ENCODE measurements around the gene SYNJ2.
A peak's percentile ranks its signal among the peaks of the same experiment; 100 is the strongest.

SYNJ2 gene

DNA sequence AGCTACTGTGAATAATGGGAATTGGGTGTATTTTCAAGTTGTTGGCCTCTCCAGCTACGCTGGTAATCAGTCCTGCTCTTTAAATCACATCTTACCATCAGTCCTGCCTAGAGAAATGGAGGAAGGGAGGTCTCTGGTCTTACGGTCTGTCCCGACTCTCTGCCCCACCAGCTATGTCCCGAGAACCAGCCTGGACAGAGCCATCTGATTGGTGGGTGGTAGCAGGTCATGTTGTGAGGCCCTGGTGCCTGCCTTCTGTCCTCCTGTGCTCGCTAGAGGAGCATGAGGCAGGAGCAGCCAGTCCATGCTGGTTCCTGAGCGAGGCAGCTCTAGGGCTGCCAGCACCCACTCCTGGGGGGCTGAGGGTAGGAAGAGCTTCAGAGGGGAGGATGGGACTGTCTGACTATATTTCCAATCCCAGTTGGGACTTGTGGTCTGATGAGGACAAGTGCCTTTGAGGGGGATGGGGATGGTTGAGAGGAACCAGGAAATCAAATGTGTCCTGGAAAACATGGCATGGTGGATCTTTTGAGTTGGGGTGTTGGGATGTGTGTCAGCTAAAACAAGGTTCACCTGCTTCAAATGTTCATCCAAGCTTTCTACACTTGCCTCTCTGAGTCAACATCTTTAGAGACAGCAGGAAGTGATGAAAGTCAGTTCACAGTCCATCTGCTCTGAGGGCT, 33.0 kb downstream of the SYNJ2 start:
- DNase-seq (ENCODE audit: low spot score), result no peak

DNA sequence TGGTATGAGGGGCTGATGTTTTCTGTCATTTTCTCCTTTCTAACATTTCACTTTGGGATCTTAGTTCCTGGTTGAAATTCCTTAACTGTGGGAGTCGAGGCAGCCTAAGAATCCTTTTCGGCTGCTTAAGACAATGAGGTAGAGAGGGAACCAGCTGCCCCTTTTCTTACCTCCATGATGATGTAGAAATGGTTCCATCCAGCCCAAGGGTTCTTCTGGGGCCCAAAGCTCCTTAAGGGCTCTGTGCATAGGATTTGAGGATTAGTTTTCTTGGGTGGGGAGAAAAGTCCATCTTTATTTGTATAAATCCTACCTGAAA, 33.5 kb downstream of the SYNJ2 start:
- DNase-seq (ENCODE audit: low spot score), result no peak

DNA sequence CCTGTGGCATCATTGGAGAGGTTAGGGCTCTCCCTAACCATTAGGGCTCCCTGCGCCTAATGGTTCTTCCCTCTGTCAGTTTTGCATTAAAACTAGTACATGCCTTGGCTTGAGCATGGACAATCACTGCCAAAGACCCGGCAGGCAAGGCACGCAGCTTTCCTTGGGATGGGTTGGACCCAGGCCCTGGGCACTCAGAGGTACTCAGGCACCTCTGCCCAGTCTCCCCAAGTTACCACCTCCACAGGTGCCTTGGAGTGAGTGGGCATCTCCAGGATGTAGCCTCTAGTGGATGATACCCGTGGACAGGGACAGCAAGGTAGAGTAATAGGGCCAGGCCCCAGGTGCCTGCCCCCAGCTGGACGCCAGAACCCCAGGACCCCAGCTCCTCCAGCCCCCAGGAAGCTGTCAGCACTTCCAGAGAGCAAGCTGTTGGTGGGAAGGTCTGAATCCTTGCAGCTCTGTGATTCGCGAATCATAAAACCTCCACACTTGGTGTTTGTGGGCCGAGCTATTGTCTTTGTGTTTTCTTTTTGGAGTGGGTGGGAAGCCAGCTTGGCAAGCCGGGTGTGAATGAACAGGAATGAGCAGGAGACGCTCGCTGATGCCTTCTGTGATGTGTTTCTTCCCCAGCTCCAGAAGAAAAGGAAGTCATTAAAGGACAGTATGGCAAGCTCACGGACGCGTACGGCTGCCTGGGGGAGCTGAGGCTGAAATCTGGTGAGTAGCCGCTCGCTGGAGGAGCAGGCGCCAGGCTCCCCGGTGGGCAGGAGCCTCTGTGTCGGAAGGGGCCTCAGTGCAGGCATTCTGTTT, 35.1 kb downstream of the SYNJ2 start:
- DNase-seq (ENCODE audit: low spot score), result peak; percentile 29

DNA sequence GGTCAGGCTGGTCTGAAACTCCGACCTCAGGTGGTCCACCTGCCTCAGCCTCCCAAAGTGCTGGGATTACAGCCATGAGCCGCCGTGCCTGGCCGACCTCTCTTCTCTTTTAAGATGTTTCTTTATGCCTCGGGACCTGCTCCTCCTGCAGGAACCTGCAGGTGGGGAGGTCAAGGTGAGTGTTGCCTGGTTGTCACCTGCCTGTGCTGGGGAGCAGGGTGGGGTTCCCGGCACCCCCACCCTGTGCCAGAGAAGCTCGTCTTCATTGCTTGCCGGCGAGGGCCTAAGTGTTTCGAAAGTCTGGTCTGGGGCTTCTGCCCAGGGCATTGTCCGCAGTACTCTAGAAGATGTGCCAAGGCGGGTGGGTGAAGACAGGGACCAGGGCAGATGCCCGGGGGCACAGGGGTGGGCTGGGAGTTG, 36.0 kb downstream of the SYNJ2 start:
- DNase-seq (ENCODE audit: low spot score), result no peak

DNA sequence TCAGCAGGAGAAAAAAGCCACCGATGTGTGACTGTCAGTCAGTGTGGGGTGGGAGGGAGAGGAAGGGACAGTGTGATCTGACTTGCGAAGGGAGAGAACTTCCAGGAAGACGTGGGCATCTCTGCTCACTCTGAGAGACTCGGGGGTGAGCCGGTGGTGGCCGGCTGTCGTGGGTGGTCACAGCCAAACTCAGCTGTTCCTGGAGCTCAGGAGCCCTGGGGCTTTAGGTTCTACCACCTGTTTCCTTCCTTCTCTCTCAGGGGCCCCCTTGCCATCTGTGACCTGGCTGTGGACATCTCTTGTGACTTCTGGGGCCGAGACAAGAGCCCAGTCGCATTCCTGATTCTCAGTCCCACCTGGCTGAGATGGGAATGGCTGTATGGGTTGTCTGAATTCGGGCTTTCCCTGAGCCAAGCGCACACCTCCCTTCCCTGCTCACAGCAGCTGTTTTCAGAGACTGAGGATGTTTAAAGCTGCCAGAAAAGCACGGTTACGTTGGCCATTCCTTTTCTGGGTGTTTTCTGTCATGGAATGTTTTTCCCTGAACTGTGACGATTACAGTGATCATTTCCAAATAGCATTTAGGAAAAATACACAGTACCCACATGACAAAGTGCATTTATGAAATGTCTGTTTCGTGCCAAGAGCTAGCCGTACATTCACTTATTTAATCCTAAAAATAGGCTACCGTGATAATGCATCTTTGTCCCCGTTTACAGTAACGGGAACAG, 36.5 kb downstream of the SYNJ2 start:
- no peak for DNase-seq (ENCODE audit: low spot score)

DNA sequence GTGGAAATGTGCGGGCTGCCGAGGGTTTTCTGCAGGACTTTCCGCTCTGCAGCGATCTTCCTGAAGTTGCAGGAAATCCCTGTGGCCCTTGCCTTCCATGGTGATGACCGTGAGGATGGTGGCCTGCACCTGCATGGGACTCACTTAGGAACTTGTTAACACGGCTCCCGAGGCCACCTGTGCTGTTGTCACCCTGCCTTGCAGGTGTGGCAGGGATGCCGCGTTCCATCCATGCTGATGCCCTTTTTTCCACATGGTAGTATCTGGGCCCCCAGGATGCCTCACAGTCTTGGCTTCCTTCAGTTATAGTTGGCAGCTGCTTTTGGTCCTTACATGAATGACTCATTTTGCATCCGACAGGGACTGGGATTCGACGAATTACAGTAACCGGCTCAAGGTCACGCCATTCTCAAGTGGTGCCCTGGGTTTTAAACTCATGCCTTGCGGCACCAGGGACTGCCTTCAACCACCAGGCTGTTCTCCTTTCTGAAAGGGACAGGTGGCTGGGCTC, 37.2 kb downstream of the SYNJ2 start:
- DNase-seq (ENCODE audit: low spot score), result no peak

DNA sequence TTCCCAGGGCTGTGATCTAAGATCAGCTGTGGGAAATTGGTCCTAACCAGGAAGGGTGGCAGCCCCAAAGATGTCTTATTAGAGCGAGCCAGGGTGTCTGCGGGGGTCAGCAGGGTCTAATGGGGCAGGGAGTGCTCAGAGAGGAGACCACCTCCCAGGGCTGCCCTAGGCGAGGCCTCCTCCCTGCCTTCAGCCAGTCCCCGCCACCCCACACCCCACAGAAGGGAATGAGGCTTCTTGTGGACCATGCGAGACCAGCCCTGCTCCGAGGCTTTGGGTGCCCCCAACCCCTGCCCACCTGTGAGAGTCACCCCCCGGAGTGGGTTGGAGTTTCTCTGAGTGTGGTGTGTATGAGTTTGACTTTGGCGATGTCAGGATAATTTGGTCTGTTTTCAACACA, 37.8 kb downstream of the SYNJ2 start:
- DNase-seq (ENCODE audit: low spot score), result no peak

DNA sequence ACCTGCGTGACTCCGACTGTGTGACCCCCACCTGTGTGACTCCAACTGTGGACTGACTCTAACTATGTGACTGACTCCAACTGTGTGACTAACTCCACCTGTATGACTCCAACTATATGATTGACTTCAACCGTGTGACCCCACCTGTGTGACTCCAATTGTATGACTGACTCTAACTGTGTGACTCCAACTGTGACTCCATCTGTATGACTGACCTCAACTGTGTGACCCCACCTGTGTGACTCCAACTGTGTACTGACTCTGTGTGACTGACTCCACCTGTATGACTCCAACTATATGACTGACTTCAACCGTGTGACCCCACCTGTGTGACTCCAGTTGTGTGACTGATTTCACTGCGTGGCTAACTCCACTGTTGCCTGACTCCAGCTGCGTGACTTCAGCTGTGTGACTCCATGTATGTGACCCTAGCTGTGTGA, 38.6 kb downstream of the SYNJ2 start:
- DNase-seq (ENCODE audit: low spot score), result no peak

DNA sequence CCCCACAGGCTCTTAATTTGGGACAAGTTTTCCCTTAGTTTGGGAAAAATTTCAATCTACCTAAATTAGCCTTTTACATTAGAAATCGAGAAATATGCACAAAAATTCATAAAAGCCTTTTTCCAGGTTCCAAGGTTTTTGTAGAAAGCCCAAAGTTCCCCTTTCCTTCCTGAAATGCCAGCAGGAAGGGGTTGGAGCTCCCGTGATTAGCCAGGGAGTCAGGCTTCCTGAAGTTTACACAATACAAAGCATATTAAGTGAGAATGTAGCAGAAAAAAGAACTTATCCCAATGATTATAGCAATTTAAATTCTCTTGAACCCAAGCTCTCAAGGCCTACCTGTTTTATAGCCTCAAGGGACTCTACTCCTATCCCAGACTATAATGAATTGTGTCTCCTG, 39.1 kb downstream of the SYNJ2 start:
- DNase-seq (ENCODE audit: low spot score), result no peak

DNA sequence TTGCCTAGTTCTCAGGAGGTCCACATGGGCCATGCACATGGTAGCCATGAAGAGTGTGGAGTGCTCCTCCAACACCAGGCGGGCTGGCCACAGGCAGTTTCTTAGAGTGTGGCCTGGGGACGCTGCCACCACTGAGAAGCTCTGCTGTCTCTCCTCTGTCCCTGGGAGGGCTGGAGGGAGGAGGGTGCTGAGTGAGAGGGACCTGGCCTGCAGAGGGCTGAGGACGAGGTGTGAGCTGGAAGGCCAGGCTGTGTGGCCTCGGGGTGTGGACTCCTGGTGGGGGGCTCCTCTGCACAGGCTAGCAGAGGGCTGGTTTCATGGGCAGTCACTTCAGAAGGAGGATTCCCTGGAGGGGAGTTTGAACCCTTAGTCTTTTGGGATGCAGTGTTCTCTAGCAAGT, 39.7 kb downstream of the SYNJ2 start:
- DNase-seq (ENCODE audit: low spot score), result no peak

DNA sequence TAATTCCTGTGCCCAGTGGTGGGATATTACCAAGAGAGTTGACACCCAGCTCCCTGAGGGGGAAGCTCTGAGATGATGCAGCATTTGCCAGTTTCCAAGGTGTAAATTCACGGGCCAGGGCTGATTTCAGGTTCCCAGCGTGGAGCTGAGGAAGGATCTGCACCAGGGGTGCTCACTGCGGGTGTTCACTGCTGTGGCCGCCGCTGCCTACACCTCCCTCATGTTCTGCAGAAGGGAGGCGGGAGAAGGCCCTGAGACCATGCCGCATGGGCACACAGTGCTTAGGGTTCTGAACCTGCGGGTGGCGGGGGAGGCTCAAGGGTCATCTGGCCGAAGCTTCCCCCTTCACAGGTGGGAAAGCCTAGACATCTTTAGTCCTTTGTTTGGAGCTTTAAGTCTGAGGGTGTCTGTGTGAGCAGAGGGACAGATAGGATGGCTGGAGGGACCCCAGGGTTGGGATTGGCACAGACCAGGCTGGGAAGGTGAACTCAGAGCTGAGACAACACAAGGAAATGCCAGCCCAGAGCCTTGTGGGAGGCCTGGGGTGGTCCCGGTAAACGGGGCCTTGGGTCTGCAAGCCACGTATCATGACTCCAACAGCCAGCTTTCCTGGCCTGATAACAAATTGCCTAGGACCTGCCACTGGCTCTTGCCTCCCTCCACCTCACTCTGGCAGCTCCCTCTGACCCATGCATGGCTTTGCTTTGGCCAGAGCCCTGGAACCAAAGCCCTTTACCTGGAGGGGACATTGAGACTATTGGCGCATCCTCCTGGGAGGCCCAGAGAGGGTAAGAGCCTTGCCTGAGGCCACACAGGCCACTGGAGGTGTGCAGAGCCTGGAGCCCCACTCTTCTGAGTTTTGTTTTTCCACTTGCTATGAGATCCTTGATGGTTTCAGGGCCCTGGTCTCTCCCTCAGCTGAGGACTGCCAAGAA, 40.4 kb downstream of the SYNJ2 start:
- no peak for DNase-seq (ENCODE audit: low spot score)

DNA sequence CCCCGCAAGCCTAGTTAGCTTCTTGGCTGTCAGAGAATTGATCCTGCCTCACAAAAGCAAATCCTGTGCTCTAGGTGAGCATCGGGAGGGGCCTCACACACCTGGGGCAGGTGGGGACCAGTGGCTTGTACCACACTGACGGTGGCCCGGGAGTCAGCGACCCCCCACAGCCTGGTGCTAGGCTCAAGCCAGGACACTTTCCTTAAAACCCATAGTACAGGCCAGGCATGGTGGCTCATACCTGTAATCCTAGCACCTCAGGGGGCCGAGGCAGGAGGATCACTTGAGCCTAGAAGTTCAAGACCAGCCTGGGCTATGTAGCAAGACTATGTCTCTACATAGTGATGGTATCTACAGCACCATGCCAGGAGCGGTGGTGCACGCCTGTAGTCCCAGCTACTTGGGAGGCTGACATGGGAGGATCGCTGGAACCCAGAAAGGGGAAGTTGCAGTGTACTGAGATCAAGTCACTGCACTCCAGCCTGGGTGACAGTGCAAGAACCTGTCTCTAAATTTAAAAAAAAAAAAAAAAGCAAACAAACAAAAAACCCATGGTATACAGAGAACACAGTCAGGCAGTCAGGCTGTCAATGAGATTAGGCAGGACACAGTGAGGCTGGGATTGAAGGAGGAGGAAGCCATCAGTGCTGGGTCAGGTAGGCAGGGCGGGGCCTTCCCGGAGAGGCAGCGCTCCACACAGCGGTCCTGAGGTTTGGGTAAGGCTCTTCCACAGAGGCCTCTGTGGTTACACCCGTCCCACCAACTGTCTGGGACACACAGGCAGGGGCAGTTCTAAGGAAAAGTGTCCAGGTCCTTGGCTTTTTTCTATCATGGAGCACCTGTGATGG, 41.3 kb downstream of the SYNJ2 start:
- DNase-seq (ENCODE audit: low spot score), result no peak

DNA sequence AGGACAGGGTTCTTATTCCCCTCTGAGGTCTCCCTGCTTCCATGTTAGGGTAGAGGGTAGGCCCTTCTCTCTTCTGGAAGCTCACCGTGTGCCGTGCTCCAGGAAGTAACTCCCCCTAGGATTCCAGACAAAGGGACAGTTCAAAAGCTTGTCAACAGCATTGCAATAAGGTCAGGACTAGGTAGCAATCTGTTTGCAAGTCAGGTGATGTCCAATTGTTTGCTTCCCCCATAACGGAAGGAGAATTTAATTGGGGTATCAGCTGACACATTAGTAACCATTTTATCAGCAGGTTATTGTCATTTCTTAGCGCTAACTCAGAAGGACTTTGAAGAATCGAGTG, 41.9 kb downstream of the SYNJ2 start:
- DNase-seq (ENCODE audit: low spot score), result no peak

DNA sequence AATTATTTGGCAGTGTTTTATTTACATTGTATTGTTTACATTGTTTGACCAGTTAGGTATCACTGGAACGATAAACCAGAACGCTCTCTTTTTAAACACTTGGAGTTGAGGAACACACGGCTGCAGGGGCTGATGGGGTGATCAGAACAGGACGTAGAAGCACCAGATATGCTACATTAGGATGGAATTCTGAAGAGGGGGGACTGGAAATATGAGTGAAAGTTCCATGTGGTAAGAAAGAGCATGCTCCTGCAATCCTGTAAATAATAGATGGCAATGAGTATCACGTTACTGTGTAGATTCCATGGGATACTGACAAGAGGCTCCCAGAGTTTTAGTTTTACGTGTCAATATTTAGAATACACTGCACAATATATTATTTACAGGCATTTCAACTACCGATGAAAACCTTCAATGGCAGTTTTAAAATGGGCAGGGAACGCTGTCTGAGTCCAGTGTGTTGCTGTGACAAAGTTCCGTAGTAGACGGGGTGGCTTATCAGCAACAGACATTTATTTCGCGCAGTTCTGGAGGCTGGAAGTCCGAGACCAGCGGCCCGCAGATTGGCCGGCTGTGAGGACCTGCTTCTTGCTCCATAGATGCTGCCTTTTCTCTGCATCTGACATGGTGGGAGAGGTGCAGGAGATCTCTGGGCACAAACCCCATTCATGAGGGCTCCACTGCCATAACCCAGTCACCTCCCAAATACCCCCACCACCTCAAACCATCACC, 43.1 kb downstream of the SYNJ2 start:
- no peak for DNase-seq (ENCODE audit: low spot score)

DNA sequence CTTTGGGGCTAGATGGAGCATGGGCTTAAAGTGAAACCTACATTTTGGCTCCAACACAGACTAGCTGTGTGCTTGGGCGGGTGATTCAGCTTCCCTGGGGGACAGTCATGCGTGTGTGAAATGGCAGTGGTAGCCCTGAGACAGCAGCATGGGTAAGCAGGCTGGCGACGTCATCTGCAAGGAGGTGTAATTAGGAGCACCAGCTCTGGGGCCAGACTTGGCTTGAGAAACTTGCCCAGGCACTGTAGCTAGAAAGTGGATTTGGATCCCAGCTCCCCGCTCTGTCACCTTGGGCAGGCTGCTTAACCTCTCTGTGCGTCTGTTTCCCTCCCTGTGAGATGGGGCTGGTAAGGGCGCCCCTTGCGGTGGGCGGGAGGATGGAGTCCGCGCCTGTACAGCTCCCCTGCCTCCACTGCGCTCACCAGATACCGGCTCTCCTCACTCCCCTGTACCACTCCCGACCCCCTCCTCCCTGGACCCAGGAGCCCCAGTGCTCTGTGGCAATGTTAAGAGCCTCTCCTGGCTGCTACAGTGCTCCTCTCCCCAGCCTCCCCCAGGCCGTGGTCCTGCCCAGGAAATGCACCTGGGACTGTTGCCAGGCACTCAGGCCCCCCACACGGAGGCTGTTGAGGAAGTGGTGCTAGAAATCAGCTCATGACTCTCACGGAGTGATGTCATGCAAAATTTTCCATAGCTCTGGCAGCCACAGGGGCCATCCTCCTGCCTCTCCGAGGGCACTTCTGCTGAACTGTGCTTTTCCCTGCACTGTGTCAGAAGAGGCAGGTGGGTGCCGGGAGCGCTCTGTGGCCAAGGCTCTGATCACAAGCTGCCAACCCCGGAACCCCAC, 44.6 kb downstream of the SYNJ2 start:
- DNase-seq (ENCODE audit: low spot score), result peak; percentile 88

DNA sequence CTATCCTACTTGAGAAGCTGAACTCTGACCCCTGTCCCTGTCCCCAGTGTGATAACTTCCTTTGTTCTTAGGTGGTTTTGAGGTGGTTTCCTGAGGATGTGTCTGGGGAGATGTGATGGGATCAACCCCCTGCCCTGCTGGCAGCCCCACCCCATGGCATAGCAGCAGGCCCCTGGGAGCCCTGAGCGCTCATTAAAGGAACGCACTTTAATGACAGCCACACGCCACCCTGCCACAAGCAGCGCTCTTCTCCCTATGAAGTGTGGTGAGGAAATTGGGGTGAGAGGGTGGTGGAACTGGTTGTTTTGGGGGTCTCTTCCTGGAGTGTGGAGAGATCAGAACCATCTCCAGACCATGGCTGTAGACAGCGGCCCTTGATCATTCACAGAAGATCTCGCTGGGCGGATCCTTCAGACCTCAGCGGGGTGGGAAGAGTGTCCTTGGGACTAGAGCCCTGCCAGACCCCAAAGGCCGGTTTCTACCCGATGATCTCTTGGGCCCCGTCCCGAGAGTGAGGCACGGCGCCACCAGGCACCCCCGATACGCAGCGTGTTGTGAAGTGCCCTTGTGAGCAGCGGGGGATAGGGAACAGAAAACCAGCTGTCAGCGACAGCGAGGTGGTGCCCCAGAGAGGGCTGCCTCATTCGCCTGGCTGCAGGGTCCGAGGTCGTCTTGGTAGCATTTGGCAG, 45.4 kb downstream of the SYNJ2 start:
- DNase-seq (ENCODE audit: low spot score), result no peak

DNA sequence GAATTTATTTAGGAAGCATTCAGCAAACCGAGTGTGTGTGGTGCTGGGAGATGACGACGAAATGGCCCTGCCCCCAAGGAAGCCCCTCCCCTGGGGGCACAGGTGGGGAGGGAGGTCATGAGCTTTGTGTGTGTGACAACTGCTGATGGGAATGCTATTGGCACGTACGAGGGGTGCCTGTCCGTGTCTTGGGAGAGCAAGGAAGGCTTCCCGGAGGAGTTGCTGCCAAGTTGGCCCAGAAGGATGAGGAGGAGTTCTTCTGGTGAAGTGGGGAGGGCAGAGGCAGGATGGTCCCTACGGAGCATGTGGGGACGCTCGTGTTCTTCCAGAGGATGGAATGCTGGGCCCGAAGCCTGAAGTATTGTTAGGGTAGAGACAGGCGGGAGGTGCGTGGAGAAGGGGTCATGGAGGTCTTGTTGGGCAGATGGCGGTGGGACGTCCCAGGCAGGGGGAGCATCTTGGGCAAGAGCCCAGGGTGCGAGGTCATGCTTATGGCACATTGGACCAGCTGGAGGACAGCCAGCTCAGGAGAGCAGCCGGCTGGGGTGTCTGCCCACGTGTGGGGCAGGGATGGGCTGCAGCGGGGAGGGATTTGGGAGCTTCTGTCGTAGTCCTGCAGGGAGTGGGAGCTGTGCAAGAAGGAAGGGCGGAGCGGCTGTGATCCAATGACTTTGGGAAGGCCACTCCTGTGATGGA, 46.1 kb downstream of the SYNJ2 start:
- no peak for DNase-seq (ENCODE audit: low spot score)

DNA sequence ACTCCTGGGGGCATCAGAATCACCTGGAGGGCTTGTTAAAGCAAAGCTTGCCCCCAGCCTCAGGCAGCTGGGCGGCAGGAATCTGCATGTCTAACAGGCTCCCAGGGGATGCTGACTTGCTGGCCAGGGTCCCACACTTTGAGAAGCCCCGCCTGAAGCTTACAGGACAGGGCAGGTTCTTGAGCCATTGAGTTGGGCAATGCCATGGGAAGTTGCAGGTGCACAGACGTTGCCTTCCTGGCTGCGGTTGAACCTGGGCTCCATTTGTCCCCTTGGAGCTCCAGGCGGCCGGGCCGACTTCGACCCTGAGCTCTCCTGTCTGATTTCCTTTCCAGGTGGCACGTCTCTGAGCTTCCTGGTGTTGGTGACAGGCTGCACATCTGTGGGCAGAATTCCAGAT, 46.8 kb downstream of the SYNJ2 start:
- DNase-seq (ENCODE audit: low spot score), result no peak

Data from GM03348 (cell line).